ENCODE data around the gene ASPSCR1.

The ASPSCR1 gene

GRCh38 chr17:81962499-81963441 is 14.7 kb upstream of the ASPSCR1 start:
- no peak overlapping the region for H3K4me3 ChIP-seq (ENCODE audit: low read length)
- DNase-seq (ENCODE audit: low read depth), result no peak
- TF ChIP-seq CTCF (conservative IDR thresholded peaks at IDR 0.05; ENCODE audit: low read length), result no peak

- no peak for DNase-seq (ENCODE audit: low read depth)
- no peak overlapping the region for H3K4me3 ChIP-seq (ENCODE audit: low read length)
- no peak for TF ChIP-seq CTCF (conservative IDR thresholded peaks at IDR 0.05; ENCODE audit: low read length)
These were observed 13.2 kb upstream of the ASPSCR1 start for GRCh38 chr17:81964081-81964849.

- DNase-seq (ENCODE audit: low read depth), result peak; percentile 66
- no peak for TF ChIP-seq CTCF (conservative IDR thresholded peaks at IDR 0.05; ENCODE audit: low read length)
- no peak overlapping the region for H3K4me3 ChIP-seq (ENCODE audit: low read length)
These were observed 10.8 kb upstream of the ASPSCR1 start for GRCh38 chr17:81966343-81967243.

- TF ChIP-seq CTCF (conservative IDR thresholded peaks at IDR 0.05; ENCODE audit: low read length), result no peak
- no peak overlapping the region for H3K4me3 ChIP-seq (ENCODE audit: low read length)
- no peak for DNase-seq (ENCODE audit: low read depth)
These were observed 10.2 kb upstream of the ASPSCR1 start for GRCh38 chr17:81967244-81967532.

- H3K4me3 ChIP-seq (ENCODE audit: low read length), result no peak overlapping the region
- no peak for TF ChIP-seq CTCF (conservative IDR thresholded peaks at IDR 0.05; ENCODE audit: low read length)
- peak; percentile 71 for DNase-seq (ENCODE audit: low read depth)
These were observed 9.7 kb upstream of the ASPSCR1 start for GRCh38 chr17:81967533-81968395.

GRCh38 chr17:81968396-81968745 is 9.1 kb upstream of the ASPSCR1 start:
- no peak overlapping the region for H3K4me3 ChIP-seq (ENCODE audit: low read length)
- TF ChIP-seq CTCF (conservative IDR thresholded peaks at IDR 0.05; ENCODE audit: low read length), result no peak
- DNase-seq (ENCODE audit: low read depth), result no peak
